Effector CD8-positive, alpha-beta T cell (primary cell): ENCODE data around the gene U2AF2.

Experiments
- DNase-seq: peaks from one replicate; lab custom pipeline; 2025; lab: John Stamatoyannopoulos, UW
- total RNA-seq, 4 experiments: gene quantifications; one replicate each; lab custom pipeline; 2026; lab: John Stamatoyannopoulos, UW

Gene U2AF2
- 224 to 300 (median 264) reads per million in 4 experiments for total RNA-seq

DNA sequence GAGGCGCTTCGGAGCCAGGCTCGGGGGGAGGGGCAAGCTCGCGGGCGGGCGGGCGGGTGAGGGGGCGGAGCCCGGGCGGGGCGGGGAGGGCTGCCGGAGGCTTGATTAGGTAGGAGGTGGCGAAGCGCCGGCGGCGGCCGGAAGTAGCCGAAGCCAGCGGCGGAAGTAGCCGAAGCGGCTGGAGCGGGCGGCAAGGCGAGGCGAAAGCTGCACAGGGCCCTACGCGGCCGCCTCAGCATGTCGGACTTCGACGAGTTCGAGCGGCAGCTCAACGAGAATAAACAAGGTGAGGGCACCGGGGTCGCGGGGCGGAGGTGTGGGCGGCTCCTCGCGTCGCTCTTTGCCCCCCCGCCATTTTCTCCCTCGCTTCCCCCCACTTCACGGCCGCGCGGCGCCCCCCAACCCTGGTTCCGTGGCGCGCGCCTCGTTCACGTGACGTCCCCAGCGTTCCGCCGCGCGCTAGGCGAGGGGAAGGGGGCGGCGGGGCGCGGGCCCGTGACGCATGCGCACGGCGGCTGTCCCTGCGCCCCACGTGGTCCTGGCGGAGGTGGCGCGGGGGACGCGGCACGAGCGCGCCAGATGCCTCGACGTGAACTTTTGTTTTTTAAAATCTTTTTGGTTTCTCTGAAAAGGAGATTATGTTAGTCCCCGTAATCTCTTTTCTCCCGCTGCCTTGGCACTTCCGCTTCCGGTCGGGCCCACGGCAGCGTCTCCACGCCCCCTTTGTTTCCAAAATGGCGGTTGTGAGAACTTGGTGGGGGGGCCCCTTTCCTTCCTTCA, at the start of gene U2AF2:
Gene U2AF2, plus strand, starts transcription at position 168 of the 780 bp plus-strand sequence. Its CDS starts 70 bp downstream, at position 238.
- DNase-seq: peak; percentile 98

DNA sequence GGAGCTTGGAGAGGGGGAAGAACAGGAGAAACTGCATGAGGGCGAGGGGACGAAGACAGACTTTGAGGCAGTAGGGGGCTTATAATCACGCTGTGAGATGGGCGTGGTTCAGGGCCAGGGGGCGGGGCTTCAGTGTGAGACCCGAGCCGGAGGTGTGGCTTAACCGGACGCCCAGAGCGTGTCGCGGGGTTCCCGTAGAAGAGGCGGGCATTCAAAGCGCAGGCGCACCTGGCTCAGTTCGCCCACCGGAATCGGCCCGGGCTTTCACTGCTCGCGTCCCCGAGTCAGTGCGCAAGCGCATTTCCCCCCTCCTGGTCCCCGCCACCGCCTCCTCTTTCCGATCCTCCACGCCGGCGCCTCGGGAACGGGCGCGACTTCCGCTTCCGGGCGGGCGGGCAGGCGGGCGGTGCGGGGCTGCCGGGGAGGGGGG, 49.6 kb upstream of the U2AF2 start:
- DNase-seq: peak; percentile 96

DNA sequence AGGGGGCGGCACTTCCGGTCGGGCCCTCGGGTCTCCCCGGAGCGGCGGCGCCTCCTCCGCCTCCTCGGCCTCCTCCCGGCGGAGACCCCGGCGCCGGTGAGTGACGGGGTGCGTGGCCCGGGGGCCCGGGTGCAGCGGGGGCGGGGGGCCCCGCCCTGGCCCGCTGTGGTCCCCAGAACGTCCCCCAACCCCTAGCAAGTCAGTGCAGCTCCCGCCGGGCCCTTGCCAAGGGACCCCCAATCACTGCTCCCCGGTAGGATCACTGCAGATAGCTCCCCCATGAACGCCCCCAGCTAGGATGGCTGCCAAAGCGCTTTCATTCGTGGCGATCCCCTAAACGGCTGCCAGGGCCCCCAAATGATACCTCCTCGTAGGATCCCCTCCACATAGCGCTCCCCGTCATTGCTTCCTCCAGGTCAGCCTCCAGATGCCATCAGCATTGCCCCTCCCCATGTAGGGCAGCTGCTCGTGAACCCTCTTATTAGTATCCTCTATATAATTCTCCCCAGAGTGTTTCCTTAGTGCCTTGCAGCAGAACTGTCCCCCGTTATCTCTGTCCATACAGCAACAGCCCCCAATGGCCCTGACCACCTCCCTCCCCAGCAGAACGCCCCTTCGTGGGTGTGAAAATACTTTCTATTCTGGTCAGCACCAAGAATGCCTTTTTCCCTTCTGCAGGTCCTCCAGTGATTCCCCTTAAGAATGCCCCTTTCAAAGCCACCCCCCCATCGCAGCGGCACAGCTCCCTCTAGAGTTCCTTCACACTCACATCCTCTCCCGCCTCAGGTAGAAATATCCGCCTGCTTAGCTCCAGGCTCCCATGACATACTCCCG, 49.0 kb upstream of the U2AF2 start, which contains the start of gene ZNF865:
Gene ZNF865, plus strand, starts transcription at position 11 of the 834 bp plus-strand sequence. CDS start 7,972 bp downstream, outside the sequence.
- DNase-seq: peak; percentile 59

DNA sequence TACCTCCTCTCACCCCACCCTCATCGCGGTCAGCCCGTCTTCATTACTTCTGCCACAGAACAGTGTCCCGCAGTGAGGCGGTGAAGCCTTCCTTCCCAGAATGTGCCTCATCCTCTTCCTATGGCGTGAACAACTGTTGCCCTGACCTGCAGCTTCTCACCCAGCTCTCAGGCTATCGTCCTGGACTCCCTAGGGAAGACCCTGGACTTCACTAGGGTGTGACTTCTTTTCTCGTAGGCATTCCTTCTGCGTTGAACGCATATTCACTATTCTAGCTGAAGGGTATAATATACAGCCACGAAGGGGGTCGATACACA, 48.4 kb upstream of the U2AF2 start:
- no peak for DNase-seq

DNA sequence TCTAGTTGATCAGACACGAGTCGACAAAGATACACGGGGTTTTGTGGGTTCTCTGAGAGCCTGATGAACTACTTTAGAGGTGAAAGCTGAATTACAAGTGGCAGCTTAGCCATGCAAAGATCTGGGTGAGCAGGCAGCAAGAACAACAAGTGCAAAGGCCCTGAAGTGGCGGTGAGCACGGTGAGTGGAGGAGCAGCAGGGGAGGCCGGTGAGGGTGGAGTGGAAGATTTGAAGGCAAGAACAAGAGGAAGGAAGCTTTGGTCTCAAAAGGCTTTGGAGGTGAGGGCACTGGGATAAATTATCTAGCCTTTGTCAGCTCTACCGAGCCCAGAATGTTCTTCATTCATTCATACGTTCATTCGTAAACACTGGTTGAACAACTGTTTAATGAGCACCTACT, 48.0 kb upstream of the U2AF2 start:
- DNase-seq: no peak

DNA sequence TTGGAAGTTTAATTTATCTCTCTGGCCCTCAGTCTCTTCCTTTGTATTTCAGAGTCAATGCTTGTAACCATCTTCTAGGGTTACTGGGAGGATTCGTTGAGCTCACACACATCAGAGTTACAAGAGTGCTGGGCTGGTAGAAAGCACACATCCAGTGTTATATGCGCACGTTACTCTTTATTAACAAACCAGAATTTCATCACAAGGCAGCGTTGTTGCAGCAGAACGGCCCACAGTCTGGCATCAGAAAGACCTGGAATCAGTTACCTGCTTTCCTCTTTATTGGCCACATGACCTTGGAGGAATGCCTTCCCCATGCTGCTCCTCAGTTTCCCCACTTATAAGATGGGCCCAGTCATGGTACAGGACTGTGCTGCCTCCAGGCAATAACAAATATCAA, 45.5 kb upstream of the U2AF2 start:
- DNase-seq: no peak

DNA sequence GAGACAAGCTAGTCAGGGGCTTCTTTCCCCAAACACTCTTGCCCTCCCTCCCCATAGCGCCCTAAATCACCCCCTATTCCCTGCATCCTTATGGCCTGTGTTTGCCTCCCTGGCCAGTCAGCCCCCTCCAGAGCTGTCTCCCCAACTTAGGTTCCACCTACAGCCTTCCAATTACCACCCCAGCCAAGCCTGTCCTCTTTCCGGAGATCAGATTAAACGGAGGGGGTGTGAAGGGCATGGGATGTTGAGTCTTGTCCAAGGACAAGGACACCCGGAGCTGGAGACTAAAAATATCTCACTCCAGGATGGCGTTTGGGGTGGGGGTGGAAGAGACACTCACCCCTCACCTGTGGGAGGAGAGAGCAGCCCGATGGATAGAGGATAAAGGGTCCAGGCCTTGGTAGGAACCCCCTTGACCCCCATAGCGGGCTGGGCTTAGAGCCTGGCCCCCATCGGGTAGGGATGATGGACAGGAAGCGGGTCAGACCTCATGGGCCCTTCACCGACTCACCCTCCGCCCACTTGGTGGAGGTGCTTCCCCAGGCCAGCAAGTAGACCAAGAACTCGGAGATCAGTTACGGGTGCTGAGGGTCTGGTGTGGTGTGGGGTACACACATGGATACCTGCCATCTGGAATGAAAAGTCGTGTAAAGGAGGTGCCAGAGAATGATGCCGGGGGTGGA, 43.4 kb upstream of the U2AF2 start:
- no peak for DNase-seq

DNA sequence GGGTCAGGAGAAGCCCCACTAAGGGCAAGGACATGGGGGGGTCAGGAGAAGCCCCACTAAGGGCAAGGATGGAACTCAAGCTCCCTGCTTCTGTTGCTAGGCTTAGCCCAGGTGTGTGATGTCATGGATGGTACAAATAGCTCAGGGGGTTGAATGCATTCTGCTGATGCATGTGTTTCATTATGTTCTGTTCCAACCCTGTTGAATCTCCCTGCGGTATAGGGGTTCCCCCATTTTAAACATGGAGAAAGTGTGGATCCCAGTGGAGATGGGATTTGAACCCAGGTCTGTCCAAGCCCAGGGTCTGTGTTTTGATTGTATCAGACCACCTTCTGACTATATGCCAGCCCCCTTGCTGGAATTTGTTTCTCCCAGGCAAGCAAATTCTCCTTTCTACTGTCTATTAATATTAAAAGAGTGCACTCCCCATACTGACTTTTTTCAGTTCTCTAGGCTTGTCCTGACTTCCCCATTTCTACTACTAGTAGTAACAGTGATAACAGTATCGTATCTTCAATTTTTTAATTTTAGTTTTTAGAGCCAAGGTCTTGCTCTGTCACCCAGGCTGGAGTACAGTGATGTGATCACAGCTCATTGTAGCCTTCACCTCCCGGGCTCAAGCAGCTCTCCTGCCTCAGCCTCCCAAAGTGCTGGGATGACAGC, 42.7 kb upstream of the U2AF2 start:
- no peak for DNase-seq

DNA sequence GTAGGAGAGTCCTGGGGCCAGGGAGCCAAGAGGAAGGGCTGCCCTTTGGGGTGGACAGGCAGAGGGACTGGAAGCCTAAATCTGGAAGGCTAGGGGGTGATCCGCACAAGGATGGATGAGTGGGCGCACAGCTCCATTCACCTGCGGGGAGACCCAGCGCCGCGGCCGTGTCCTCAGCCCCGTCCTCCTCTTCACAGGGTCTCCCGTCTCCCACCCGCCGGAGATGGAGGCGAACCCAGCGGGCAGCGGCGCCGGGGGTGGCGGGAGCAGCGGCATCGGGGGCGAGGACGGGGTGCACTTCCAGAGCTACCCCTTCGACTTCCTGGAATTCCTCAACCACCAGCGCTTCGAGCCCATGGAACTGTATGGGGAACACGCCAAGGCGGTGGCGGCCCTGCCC, 41.4 kb upstream of the U2AF2 start:
- no peak for DNase-seq

DNA sequence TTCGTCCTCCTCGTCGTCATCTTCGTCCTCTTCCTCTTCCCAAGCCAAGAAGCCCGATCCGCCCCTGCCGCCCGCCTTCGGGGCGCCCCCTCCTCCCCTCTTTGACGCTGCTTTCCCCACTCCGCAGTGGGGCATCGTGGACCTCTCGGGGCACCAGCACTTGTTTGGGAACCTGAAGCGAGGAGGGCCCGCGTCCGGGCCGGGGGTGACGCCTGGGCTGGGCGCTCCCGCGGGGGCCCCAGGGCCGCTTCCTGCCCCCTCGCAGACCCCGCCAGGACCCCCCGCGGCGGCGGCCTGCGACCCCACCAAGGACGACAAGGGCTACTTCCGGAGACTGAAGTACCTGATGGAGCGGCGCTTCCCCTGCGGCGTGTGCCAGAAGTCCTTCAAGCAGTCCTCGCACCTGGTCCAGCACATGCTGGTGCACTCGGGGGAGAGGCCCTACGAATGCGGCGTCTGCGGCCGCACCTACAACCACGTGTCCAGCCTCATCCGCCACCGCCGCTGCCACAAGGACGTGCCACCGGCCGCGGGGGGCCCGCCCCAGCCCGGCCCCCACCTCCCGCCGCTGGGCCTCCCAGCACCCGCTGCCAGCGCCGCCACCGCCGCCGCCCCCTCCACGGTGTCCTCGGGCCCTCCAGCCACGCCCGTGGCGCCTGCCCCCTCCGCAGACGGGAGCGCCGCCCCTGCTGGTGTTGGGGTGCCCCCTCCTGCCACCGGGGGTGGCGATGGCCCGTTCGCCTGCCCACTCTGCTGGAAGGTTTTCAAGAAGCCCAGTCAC, 40.7 kb upstream of the U2AF2 start:
- no peak for DNase-seq

DNA sequence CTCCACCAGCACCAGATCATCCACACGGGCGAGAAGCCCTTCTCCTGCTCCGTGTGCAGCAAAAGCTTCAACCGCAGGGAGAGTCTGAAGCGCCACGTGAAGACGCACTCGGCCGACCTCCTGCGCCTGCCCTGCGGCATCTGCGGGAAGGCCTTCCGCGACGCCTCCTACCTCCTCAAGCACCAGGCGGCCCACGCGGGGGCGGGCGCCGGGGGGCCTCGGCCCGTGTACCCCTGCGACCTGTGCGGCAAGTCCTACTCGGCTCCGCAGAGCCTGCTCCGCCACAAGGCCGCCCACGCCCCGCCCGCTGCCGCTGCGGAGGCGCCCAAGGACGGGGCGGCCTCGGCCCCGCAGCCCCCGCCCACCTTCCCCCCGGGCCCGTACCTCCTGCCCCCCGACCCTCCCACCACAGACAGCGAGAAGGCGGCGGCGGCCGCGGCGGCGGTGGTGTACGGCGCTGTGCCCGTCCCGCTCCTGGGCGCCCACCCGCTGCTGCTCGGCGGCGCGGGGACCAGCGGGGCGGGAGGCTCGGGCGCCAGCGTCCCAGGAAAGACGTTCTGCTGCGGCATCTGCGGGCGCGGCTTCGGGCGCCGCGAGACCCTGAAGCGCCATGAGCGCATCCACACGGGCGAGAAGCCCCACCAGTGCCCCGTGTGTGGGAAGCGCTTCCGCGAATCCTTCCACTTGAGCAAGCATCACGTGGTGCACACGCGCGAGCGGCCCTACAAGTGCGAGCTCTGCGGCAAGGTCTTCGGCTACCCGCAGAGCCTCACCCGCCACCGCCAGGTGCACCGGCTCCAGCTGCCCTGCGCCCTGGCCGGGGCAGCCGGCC, 39.9 kb upstream of the U2AF2 start:
- DNase-seq: no peak

DNA sequence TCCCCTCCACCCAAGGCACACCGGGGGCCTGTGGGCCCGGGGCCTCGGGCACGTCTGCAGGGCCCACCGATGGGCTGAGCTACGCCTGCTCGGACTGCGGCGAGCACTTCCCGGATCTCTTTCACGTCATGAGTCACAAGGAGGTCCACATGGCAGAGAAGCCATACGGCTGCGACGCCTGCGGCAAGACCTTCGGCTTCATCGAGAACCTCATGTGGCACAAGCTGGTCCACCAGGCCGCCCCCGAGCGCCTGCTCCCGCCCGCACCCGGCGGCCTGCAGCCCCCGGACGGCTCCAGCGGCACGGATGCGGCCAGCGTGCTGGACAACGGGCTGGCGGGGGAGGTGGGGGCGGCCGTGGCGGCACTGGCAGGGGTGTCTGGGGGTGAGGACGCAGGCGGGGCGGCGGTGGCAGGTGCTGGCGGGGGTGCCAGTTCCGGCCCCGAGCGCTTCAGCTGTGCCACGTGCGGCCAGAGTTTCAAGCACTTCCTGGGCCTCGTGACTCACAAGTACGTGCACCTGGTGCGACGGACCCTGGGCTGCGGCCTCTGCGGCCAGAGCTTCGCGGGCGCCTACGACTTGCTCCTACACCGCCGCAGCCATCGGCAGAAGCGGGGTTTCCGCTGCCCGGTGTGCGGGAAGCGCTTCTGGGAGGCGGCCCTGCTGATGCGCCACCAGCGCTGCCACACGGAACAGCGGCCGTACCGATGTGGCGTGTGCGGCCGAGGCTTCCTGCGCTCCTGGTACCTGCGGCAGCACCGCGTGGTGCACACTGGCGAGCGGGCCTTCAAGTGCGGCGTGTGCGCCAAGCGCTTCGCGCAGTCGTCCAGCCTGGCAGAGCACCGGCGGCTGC, 39.1 kb upstream of the U2AF2 start:
- no peak for DNase-seq

DNA sequence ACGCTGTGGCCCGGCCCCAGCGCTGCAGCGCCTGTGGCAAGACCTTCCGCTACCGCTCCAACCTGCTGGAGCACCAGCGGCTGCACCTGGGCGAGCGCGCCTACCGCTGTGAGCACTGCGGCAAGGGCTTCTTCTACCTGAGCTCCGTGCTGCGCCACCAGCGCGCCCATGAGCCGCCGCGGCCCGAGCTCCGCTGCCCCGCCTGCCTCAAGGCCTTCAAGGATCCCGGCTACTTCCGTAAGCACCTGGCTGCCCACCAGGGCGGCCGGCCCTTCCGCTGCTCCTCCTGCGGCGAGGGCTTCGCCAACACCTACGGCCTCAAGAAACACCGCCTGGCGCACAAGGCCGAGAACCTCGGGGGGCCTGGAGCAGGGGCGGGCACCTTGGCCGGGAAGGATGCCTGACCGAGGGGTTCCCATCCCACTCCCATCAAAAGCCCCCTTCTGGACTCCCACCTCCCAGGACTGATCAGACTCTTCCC, 38.4 kb upstream of the U2AF2 start:
- no peak for DNase-seq

DNA sequence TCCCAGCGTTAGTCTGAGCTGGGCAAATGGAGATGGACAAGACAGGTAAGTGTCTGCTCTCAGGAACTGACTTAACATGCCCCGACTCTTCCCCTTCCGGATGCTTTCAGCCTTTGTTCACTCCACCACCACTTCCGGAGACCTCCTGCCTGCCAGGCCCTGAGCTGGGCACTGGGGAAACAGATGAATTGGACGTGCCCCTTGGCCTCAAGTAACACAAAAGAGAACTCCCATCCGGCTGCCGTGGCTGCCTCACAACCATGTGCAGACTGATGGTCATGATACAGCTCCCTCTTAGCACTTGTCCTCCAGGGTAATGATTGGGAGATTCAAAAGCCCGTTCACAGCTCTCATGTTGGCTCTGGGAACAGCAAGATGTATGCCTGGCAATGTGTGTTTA, 37.4 kb upstream of the U2AF2 start:
- DNase-seq: no peak

DNA sequence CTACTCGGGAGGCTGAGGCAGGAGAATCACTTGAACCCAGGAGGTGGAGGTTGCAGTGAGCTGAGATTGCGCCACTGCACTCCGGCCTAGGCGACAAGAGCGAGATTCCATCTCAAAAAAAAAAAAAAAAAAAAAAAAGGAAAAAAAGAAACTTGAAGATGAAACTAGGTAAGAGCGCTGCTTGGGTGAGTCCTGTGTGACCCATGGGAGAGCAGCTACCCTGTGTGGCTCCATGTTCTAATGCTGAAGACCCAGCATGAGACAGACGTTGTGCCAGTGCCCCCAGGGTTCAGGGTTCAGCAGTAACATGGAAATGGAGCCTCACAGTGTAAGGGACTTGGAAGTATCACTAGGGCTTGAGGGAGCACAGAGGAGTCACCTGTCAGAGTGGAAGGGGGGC, 36.4 kb upstream of the U2AF2 start:
- DNase-seq: no peak

DNA sequence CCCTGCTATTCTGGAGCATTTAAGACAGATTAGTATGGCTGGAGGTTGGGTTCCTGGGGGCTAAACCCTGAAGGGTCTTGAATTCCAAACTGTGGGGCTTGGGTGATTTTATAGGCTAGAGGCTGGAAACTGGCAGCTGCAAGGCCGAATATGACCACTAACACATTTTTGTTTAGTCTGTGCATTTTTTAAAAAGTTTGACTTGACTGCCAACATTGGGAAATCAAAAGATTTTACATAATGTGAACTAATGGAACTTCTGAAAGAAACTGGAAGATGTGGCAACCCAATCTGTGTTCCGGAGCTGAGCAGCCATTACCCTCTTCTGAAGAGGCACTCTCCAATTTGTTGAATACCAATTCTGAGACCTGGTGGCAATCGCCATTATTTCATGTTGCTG, 35.5 kb upstream of the U2AF2 start:
- DNase-seq: no peak

DNA sequence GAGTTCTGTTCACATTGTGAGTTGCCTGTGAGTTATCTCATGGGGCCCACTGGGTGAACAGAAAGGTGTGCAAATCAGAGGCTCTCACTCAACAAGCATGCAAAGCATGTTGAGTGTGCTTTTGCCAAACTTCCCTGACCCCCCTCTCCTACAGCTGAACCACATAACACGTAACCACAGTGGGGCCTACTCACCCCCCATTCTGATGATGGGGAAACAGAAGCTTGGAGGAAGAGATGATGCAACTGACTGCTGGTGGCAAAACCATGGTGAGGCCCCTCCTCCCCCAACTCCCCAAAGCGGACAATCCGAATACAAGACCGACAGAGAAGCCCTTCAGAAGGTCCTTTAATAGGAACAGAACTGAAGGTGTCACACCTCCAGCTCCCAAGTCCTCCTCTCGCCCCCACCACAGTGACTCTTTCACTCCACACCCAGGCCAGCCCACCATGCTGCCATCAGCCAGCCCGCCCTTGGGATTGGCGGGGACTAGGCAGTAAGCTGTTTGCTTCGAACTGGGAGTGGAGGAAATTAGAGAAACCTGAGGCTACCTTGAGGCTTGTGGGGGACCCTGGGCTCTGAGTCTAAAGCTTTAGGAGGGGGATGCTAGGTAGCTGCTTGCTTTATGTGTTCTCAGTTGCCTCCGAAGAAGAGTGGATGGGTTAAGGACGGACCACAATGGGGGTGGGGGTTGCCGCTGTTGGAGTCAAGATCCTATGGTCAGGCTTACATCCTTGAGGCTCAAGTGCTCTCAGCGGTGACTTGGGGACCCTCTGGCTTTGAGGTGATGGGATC, 34.2 kb upstream of the U2AF2 start:
- DNase-seq: peak; percentile 18

DNA sequence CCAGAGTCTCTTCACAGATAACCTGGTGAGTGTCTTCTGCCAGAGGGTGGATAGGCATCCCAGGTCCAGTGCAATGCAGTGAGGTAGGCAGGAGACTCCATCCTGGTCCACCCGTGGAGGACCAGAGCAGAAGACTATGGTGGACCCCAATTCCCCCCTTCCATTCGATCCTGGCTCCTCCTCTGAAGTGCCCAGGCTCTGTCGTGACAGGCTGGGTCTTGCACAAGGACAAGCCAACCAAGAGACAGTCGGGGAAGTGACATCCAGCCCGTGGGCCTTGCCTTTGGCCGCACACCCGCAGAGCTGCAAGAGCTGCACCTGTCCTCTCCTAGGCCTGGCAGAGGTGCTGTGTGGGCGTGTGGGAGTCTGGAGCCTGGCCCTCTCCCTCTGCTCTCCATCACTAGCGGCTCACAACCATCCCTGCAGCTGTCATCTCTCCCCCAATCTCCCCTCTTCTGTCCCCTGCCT, 33.6 kb upstream of the U2AF2 start:
- no peak for DNase-seq
